ENCODE measurements around the gene KRT26. TPM values are rescaled to one million over a fixed set of nuclear protein-coding genes. Genes with fewer than 3 reads are reported as not detected.

The KRT26 gene
- polyA plus RNA-seq, 1 donor from 2014 or later, result not detected

GRCh38 chr17:40796846-40797245 lies 24.8 kb upstream of the KRT26 start:
- TF ChIP-seq EZH2 (IDR thresholded peaks at IDR 0.05; ENCODE audit: borderline replicate concordance, insufficient read depth, low read length, poor library complexity, severe bottlenecking) (no peak), MXI1 (conservative IDR thresholded peaks at IDR 0.05; ENCODE audit: poor library complexity, severe bottlenecking) (no peak), POLR2AphosphoS5 (IDR thresholded peaks at IDR 0.05) (no peak), REST (IDR thresholded peaks at IDR 0.05; ENCODE audit: borderline replicate concordance) (no peak), EP300 (conservative IDR thresholded peaks at IDR 0.05; ENCODE audit: poor library complexity, severe bottlenecking) (no peak), TAF1 (IDR thresholded peaks at IDR 0.05; ENCODE audit: low read depth) (no peak), RAD21 (conservative IDR thresholded peaks at IDR 0.05) (no peak), SMC3 (conservative IDR thresholded peaks at IDR 0.05; ENCODE audit: poor library complexity) (no peak), CTCF (IDR thresholded peaks at IDR 0.05; ENCODE audit: poor library complexity, severe bottlenecking) (no peak)

GRCh38 chr17:40795019-40795667 lies 23.1 kb upstream of the KRT26 start:
- H3K27ac ChIP-seq (ENCODE audit: low read length), result no peak overlapping the region

More at GRCh38 chr17:40796846-40797245, 24.8 kb upstream of the KRT26 start:
- Histone ChIP-seq H3K9ac (ENCODE audit: low read length) (no peak overlapping the region), H2AFZ (ENCODE audit: low read depth, low read length) (no peak overlapping the region), H3K9me2 (ENCODE audit: insufficient read depth, low read length) (no peaks in the 10 kb centered on the region), H3K4me2 (ENCODE audit: low read length) (no peak overlapping the region), H3F3A (ENCODE audit: insufficient read depth, low read length, poor library complexity, severe bottlenecking) (no peaks in the 10 kb centered on the region), H3K79me2 (replicated peaks; ENCODE audit: insufficient read depth, low read length) (no peaks in the 10 kb centered on the region), H3K27me3 (ENCODE audit: insufficient read depth, low read depth, low read length) (peaks cover 11% of the 10 kb centered on the region), H3K27ac (ENCODE audit: low read length) (no peak overlapping the region), H4K20me1 (ENCODE audit: insufficient read depth) (no peaks in the 10 kb centered on the region), H3K4me3 (ENCODE audit: low read length) (no peak overlapping the region), H3K36me3 (ENCODE audit: insufficient read depth, low read length) (no peaks in the 10 kb centered on the region), H3K9me3 (ENCODE audit: low read length) (no peaks in the 10 kb centered on the region)

More at GRCh38 chr17:40795019-40795667, 23.1 kb upstream of the KRT26 start:
- Histone ChIP-seq H3K9ac (ENCODE audit: low read length) (no peak overlapping the region), H2AFZ (ENCODE audit: low read depth, low read length) (no peak overlapping the region), H3K27me3 (ENCODE audit: insufficient read depth, low read depth, low read length) (no peaks in the 10 kb centered on the region), H3K9me3 (ENCODE audit: low read length) (no peaks in the 10 kb centered on the region), H3K79me2 (replicated peaks; ENCODE audit: insufficient read depth, low read length) (no peaks in the 10 kb centered on the region), H3K9me2 (ENCODE audit: insufficient read depth, low read length) (no peaks in the 10 kb centered on the region), H4K20me1 (ENCODE audit: insufficient read depth) (no peaks in the 10 kb centered on the region), H3K4me3 (ENCODE audit: low read length) (no peak overlapping the region), H3F3A (ENCODE audit: insufficient read depth, low read length, poor library complexity, severe bottlenecking) (no peaks in the 10 kb centered on the region), H3K36me3 (ENCODE audit: insufficient read depth, low read length) (no peaks in the 10 kb centered on the region), H3K4me2 (ENCODE audit: low read length) (no peak overlapping the region)
- TF ChIP-seq REST (IDR thresholded peaks at IDR 0.05; ENCODE audit: borderline replicate concordance) (no peak), RAD21 (conservative IDR thresholded peaks at IDR 0.05) (no peak), MXI1 (conservative IDR thresholded peaks at IDR 0.05; ENCODE audit: poor library complexity, severe bottlenecking) (no peak), POLR2AphosphoS5 (IDR thresholded peaks at IDR 0.05) (no peak), EP300 (conservative IDR thresholded peaks at IDR 0.05; ENCODE audit: poor library complexity, severe bottlenecking) (no peak), TAF1 (IDR thresholded peaks at IDR 0.05; ENCODE audit: low read depth) (no peak), CTCF (IDR thresholded peaks at IDR 0.05; ENCODE audit: poor library complexity, severe bottlenecking) (no peak), SMC3 (conservative IDR thresholded peaks at IDR 0.05; ENCODE audit: poor library complexity) (no peak), EZH2 (IDR thresholded peaks at IDR 0.05; ENCODE audit: borderline replicate concordance, insufficient read depth, low read length, poor library complexity, severe bottlenecking) (no peak)
